ENCODE results near the gene RPS2. TPM values are rescaled to one million over a fixed set of nuclear protein-coding genes. Genes with fewer than 3 reads are reported as not detected.

The RPS2 gene
- total and polyA plus RNA-seq, 2 of the 8 experiments (the other 6 are each of a cell fraction or from before 2014, with no cell fraction given): 4,042 to 16,783 TPM

- TF ChIP-seq CHD7 (IDR thresholded peaks at IDR 0.05; ENCODE audit: insufficient replicate concordance, low read length) (no peak), CTCF (IDR thresholded peaks at IDR 0.05; ENCODE audit: control extremely low read depth in 1 of 3, insufficient read depth in 1 of 3, low read depth in 1 of 3, low read length in 3 of 3) (peak in 1 of 3 experiments; percentile 13; a peak in 1 of 4 replicates), RAD21 (IDR thresholded peaks at IDR 0.05 in 1 of 2, conservative IDR thresholded peaks at IDR 0.05 in 1 of 2; ENCODE audit: low read depth in 2 of 2, low read length in 2 of 2) (peak in 1 of 2 experiments; percentile 4; a peak in 1 of 4 replicates), POLR2AphosphoS5 (IDR thresholded peaks at IDR 0.05; ENCODE audit: low read depth, low read length) (no peak)
Measured at GRCh38 chr16:1916640-1916990, 48.0 kb downstream of the RPS2 start (continued).

All from H1 (cell line).